Measurements from ENCODE around the gene URB1. TPM values are rescaled to one million over a fixed set of nuclear protein-coding genes. Genes with fewer than 3 reads are reported as not detected.

Gene URB1
- polyA plus RNA-seq, 1 donor (not counting 4 experiments of a cell fraction or from before 2014, with no cell fraction given) = 9.0 TPM

DNA sequence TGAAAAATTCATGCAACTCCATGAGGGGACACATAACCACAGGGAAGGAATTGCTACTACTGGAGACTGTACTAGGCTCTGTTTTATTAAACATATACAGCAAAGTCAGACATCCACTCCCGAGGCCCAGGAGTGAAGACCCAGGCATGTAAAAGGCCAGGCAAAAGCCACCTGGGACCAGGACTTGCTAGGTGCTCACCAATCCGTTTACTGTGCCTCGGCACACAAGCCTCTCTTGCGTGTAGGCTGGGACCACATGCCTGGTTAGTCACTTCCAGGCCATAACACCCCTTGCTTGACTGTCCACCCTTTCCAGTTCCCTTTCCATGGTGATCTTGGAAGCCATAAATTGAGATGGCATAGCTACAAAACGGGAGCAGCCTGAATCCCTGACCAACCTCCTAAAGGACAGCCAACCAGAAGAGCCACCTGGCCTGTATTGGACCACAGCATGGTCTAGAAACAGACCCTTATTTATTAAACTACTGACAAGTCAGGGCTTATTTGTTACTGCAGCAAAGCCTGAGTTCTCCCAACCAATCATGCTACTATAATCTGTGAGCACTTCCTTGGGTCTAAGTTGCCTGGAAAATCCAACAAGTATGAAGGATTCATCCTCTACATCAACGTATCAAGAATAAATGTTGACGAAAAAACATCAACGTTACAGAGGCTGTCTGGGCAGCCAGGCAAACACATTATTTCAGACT lies 39.7 kb downstream of the URB1 start:
- peaks cover 6% of the 10 kb centered on the region for H4K20me1 ChIP-seq (ENCODE audit: control insufficient read depth, extremely low read depth, insufficient read depth, low read length)
- dilution Hi-C loops (cut with MboI; ENCODE audit: extremely low pct_ligation_motif_present, low sequenced_read_pairs) = no loop called here
- no peak for TF ChIP-seq EZH2 (IDR thresholded peaks at IDR 0.05; ENCODE audit: low read length)
- TF ChIP-seq, protein P1, sequence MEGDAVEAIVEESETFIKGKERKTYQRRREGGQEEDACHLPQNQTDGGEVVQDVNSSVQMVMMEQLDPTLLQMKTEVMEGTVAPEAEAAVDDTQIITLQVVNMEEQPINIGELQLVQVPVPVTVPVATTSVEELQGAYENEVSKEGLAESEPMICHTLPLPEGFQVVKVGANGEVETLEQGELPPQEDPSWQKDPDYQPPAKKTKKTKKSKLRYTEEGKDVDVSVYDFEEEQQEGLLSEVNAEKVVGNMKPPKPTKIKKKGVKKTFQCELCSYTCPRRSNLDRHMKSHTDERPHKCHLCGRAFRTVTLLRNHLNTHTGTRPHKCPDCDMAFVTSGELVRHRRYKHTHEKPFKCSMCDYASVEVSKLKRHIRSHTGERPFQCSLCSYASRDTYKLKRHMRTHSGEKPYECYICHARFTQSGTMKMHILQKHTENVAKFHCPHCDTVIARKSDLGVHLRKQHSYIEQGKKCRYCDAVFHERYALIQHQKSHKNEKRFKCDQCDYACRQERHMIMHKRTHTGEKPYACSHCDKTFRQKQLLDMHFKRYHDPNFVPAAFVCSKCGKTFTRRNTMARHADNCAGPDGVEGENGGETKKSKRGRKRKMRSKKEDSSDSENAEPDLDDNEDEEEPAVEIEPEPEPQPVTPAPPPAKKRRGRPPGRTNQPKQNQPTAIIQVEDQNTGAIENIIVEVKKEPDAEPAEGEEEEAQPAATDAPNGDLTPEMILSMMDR (optimal IDR thresholded peaks at IDR 0.05 in 1 of 3, IDR thresholded peaks at IDR 0.05 in 1 of 3, conservative IDR thresholded peaks at IDR 0.05 in 1 of 3; ENCODE audit: extremely low read depth in 1 of 3, insufficient read depth in 2 of 3, low read length in 3 of 3) = no peak
- H3K9me3 ChIP-seq (ENCODE audit: control insufficient read depth, low read depth, low read length) = no peaks in the 10 kb centered on the region
- no peak overlapping the region for H3K27ac ChIP-seq (ENCODE audit: control insufficient read depth, insufficient read depth, low read length)
- DNase-seq (ENCODE audit: low read depth, low spot score) = no peak
- FAIRE-seq = no peak
- no peaks in the 10 kb centered on the region for H3K27me3 ChIP-seq (ENCODE audit: control insufficient read depth, extremely low read depth, insufficient read depth, low read length)
- H2AFZ ChIP-seq (ENCODE audit: control insufficient read depth, low read length) = no peak overlapping the region
- peaks cover 55 to 81% of the 10 kb centered on the region in 2 experiments for H3K36me3 ChIP-seq (ENCODE audit: control insufficient read depth in 2 of 2, extremely low read depth in 1 of 2, insufficient read depth in 2 of 2, low read length in 2 of 2)
- no peak overlapping the region for H3K4me3 ChIP-seq (ENCODE audit: control insufficient read depth in 2 of 3, extremely low read depth in 1 of 3, insufficient read depth in 2 of 3, low read depth in 1 of 3, low read length in 3 of 3)
- H3K4me1 ChIP-seq (ENCODE audit: control insufficient read depth, extremely low read depth, insufficient read depth, low read length) = peaks cover 13% of the 10 kb centered on the region
- H3K79me2 ChIP-seq (ENCODE audit: control insufficient read depth, insufficient read depth, low read length) = peaks cover 6% of the 10 kb centered on the region
- no peak overlapping the region for H3K9ac ChIP-seq (ENCODE audit: control insufficient read depth, extremely low read depth, insufficient read depth, low read length)
- no peaks in the 10 kb centered on the region for H3K9me1 ChIP-seq (ENCODE audit: control insufficient read depth, extremely low read depth, insufficient read depth, low read length)
- H3K4me2 ChIP-seq (ENCODE audit: control insufficient read depth, extremely low read depth, insufficient read depth, low read depth, low read length) = no peak overlapping the region

GRCh38 chr21:32352526-32352925 lies 40.3 kb downstream of the URB1 start:
- Histone ChIP-seq H3K9me3 (ENCODE audit: control insufficient read depth, low read depth, low read length) (no peaks in the 10 kb centered on the region), H3K27me3 (ENCODE audit: control insufficient read depth, extremely low read depth, insufficient read depth, low read length) (no peaks in the 10 kb centered on the region), H2AFZ (ENCODE audit: control insufficient read depth, low read length) (no peak overlapping the region), H3K4me1 (ENCODE audit: control insufficient read depth, extremely low read depth, insufficient read depth, low read length) (peaks cover 13% of the 10 kb centered on the region), H3K9ac (ENCODE audit: control insufficient read depth, extremely low read depth, insufficient read depth, low read length) (no peak overlapping the region), H3K79me2 (ENCODE audit: control insufficient read depth, insufficient read depth, low read length) (peaks cover 8% of the 10 kb centered on the region), H4K20me1 (ENCODE audit: control insufficient read depth, extremely low read depth, insufficient read depth, low read length) (peaks cover 6% of the 10 kb centered on the region), H3K4me3 (ENCODE audit: control insufficient read depth in 2 of 3, extremely low read depth in 1 of 3, insufficient read depth in 2 of 3, low read depth in 1 of 3, low read length in 3 of 3) (no peak overlapping the region), H3K9me1 (ENCODE audit: control insufficient read depth, extremely low read depth, insufficient read depth, low read length) (no peaks in the 10 kb centered on the region), H3K36me3 (ENCODE audit: control insufficient read depth in 2 of 2, extremely low read depth in 1 of 2, insufficient read depth in 2 of 2, low read length in 2 of 2) (peaks cover 57 to 84% of the 10 kb centered on the region in 2 experiments), H3K27ac (ENCODE audit: control insufficient read depth, insufficient read depth, low read length) (no peak overlapping the region), H3K4me2 (ENCODE audit: control insufficient read depth, extremely low read depth, insufficient read depth, low read depth, low read length) (no peak overlapping the region)
- dilution Hi-C loops (cut with MboI; ENCODE audit: extremely low pct_ligation_motif_present, low sequenced_read_pairs) = no loop called here
- DNase-seq (ENCODE audit: low read depth, low spot score) (no peak), FAIRE-seq (no peak)
- no peak for TF ChIP-seq EZH2 (IDR thresholded peaks at IDR 0.05; ENCODE audit: low read length)
- TF ChIP-seq, protein P1 (optimal IDR thresholded peaks at IDR 0.05 in 1 of 3, IDR thresholded peaks at IDR 0.05 in 1 of 3, conservative IDR thresholded peaks at IDR 0.05 in 1 of 3; ENCODE audit: extremely low read depth in 1 of 3, insufficient read depth in 2 of 3, low read length in 3 of 3) = no peak

Data from keratinocyte (primary cell).